ENCODE data around the gene MGMT. TPM values are rescaled to one million over a fixed set of nuclear protein-coding genes. Genes with fewer than 3 reads are reported as not detected.

MGMT gene
- total and polyA plus RNA-seq, 2 of the 4 experiments (the other 2 are of a cell fraction) = 11.5 to 17.8 TPM

DNA sequence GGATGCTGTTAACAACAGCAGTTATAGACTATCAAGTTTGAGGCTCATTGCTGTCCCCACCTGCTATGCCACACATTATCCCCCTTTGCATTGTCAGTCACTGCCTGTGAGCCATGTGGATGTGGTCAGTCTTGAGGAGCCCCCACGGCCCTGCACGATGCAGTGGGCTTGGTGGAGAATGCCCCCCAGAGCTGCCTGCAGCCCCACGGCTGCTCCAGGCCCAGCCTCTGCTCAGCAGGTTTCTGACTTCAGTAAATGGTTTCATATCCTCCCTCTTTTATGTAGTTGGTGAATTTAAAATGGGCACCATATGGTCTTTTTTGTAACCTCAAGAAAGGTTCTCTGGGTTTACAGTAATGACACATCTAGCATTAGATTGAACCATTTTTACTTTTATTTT lies 332.9 kb downstream of the MGMT start:
- Histone ChIP-seq H4K20me1 (ENCODE audit: insufficient read depth, low read length) (no peaks in the 10 kb centered on the region), H2BK20ac (ENCODE audit: low read depth, low read length) (no peak overlapping the region), H2BK120ac (ENCODE audit: low read depth, low read length) (no peak overlapping the region), H4K8ac (ENCODE audit: low read depth in 2 of 2, low read length in 2 of 2) (no peak overlapping the region), H3K18ac (ENCODE audit: low read depth, low read length) (no peak overlapping the region), H3K79me1 (ENCODE audit: low read depth in 1 of 2, low read length in 2 of 2) (no peaks in the 10 kb centered on the region), H4K5ac (ENCODE audit: low read depth, low read length) (no peak overlapping the region), H3K9me3 (ENCODE audit: control insufficient read depth, insufficient read depth, low read length) (peaks cover 19% of the 10 kb centered on the region), H2AK9ac (replicated peaks; ENCODE audit: low read depth, low read length, poor library complexity) (no peak overlapping the region), H3K4me3 (ENCODE audit: insufficient read depth, low read depth, low read length) (no peak overlapping the region), H3K9ac (ENCODE audit: low read depth, low read length) (no peak overlapping the region), H3K36me3 (ENCODE audit: control insufficient read depth, insufficient read depth, low read length) (no peaks in the 10 kb centered on the region), H4K91ac (ENCODE audit: insufficient read depth, low read depth, low read length) (no peak overlapping the region), H2BK5ac (ENCODE audit: low read depth, low read length, poor library complexity, severe bottlenecking) (no peak overlapping the region), H3K4me2 (ENCODE audit: low read depth, low read length) (no peak overlapping the region), H3K56ac (ENCODE audit: extremely low read depth, insufficient read depth, low read length) (no peak overlapping the region), H3K4me1 (ENCODE audit: control insufficient read depth, insufficient read depth, low read length) (no peaks in the 10 kb centered on the region), H3K27ac (ENCODE audit: insufficient read depth, low read length) (no peak overlapping the region), H2BK15ac (ENCODE audit: low read depth, low read length) (no peak overlapping the region), H3K9me1 (ENCODE audit: insufficient read depth, low read length) (no peaks in the 10 kb centered on the region), H3K23ac (ENCODE audit: low read depth, low read length) (no peak overlapping the region), H2AK5ac (ENCODE audit: low read depth, low read length) (no peak overlapping the region), H3K4ac (ENCODE audit: low read depth, low read length) (no peak overlapping the region), H2AFZ (replicated peaks; ENCODE audit: low read length, poor library complexity) (no peak overlapping the region), H3K27me3 (ENCODE audit: control insufficient read depth, insufficient read depth, low read length) (no peaks in the 10 kb centered on the region), H3K14ac (replicated peaks; ENCODE audit: low read depth, low read length) (no peak overlapping the region)
- TF ChIP-seq RAD21 (IDR thresholded peaks at IDR 0.05; ENCODE audit: low read length) (no peak), BHLHE40 (IDR thresholded peaks at IDR 0.05; ENCODE audit: low read depth, low read length) (no peak), NFE2L2 (IDR thresholded peaks at IDR 0.05; ENCODE audit: low read depth, low read length) (no peak), CEBPB (IDR thresholded peaks at IDR 0.05; ENCODE audit: low read depth, low read length) (no peak), MXI1 (IDR thresholded peaks at IDR 0.05; ENCODE audit: borderline replicate concordance, low read depth, low read length) (no peak), MAFK (IDR thresholded peaks at IDR 0.05; ENCODE audit: low read depth, low read length) (no peak), SMC3 (IDR thresholded peaks at IDR 0.05; ENCODE audit: low read depth, low read length) (no peak), RFX5 (IDR thresholded peaks at IDR 0.05; ENCODE audit: low read depth, low read length) (no peak), FOS (IDR thresholded peaks at IDR 0.05; ENCODE audit: low read depth, low read length) (no peak), CHD1 (IDR thresholded peaks at IDR 0.05; ENCODE audit: low read depth, low read length) (no peak)
- TF ChIP-seq, protein P1, sequence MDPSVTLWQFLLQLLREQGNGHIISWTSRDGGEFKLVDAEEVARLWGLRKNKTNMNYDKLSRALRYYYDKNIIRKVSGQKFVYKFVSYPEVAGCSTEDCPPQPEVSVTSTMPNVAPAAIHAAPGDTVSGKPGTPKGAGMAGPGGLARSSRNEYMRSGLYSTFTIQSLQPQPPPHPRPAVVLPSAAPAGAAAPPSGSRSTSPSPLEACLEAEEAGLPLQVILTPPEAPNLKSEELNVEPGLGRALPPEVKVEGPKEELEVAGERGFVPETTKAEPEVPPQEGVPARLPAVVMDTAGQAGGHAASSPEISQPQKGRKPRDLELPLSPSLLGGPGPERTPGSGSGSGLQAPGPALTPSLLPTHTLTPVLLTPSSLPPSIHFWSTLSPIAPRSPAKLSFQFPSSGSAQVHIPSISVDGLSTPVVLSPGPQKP (IDR thresholded peaks at IDR 0.05; ENCODE audit: borderline replicate concordance, low read depth, low read length) = no peak
- TF ChIP-seq, protein P2, sequence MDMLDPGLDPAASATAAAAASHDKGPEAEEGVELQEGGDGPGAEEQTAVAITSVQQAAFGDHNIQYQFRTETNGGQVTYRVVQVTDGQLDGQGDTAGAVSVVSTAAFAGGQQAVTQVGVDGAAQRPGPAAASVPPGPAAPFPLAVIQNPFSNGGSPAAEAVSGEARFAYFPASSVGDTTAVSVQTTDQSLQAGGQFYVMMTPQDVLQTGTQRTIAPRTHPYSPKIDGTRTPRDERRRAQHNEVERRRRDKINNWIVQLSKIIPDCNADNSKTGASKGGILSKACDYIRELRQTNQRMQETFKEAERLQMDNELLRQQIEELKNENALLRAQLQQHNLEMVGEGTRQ (IDR thresholded peaks at IDR 0.05; ENCODE audit: low read depth, low read length) = no peak
- TF ChIP-seq, protein P3, sequence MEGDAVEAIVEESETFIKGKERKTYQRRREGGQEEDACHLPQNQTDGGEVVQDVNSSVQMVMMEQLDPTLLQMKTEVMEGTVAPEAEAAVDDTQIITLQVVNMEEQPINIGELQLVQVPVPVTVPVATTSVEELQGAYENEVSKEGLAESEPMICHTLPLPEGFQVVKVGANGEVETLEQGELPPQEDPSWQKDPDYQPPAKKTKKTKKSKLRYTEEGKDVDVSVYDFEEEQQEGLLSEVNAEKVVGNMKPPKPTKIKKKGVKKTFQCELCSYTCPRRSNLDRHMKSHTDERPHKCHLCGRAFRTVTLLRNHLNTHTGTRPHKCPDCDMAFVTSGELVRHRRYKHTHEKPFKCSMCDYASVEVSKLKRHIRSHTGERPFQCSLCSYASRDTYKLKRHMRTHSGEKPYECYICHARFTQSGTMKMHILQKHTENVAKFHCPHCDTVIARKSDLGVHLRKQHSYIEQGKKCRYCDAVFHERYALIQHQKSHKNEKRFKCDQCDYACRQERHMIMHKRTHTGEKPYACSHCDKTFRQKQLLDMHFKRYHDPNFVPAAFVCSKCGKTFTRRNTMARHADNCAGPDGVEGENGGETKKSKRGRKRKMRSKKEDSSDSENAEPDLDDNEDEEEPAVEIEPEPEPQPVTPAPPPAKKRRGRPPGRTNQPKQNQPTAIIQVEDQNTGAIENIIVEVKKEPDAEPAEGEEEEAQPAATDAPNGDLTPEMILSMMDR (conservative IDR thresholded peaks at IDR 0.05; ENCODE audit: low read depth, low read length) = no peak
- ChIA-PET CTCF (no interaction called here), POLR2A (ENCODE audit: unreplicated experiment) (no interaction called here)
- no CpG with 5 or more reads among the region's 3 CpGs for WGBS, 2 experiments (ENCODE audit: extremely low coverage in 2 of 2, insufficient read length in 1 of 2)
- BruUV-seq (replicated peaks) = no TSS peak
- in situ Hi-C loops (cut with MboI; ENCODE audit: low sequenced_read_pairs) (no loop called here), dilution Hi-C loops (cut with HindIII; ENCODE audit: low sequenced_read_pairs, unreplicated experiment) (no loop called here), intact Hi-C loops (cut with micrococcal nuclease) (no loop called here)
- ATAC-seq (ENCODE audit: low read depth) (no peak), DNase-seq (no peak)

All from IMR-90 (cell line).